Amniotic stem cell (primary cell): Measurements from ENCODE around the gene USP13.
A peak's percentile ranks its signal among the peaks of the same experiment; 100 is the strongest.
"Not testable (repeated sequence)": the region's sequence is repeated elsewhere in the genome, so short reads cannot be mapped to it uniquely, and the experiment has no call there.

ENCODE experiments used
- DNase-seq: peaks from one replicate; lab custom pipeline; 2025; lab: John Stamatoyannopoulos, UW

The USP13 gene

DNA sequence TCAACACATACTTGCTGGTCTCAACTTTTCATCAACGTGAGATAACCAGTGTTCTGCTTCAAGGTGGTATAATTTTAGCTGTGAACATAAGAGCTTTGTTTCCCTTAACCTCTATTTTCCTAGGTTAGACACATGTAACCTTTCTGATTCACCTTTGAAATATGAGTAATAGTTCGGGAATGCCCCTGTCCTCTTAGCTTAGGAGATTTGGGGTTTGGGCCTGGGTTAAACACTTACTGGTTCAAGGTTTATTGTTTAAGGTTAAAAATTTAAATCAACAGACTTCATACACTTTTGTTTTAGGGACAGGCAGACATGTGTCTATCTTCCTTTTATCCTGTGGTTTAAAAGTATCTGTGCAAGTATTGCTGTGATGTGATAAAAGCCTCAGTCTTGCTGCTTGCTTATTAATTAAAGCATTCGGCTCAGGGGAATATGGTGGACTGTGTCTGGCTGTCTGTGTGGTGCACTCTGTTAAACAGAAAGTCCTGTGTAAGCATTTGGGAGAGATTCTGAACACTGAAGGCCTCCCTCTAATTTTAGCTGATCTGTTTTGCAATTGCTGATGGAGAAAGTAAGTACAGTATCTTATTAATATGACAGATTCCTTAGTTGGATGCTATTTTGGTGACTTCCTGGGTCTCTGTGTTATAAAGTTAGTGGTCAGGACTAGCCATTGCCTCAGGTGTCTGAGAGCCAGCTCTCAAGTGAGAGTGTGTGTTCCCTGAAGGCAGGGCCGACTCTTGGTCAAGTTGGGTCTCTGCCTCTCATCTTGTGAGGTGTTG, 81.8 kb downstream of the USP13 start:
- no peak for DNase-seq

- no peak for DNase-seq
Observed at GRCh38 chr3:179735321-179735720, 82.5 kb downstream of the USP13 start.

DNA sequence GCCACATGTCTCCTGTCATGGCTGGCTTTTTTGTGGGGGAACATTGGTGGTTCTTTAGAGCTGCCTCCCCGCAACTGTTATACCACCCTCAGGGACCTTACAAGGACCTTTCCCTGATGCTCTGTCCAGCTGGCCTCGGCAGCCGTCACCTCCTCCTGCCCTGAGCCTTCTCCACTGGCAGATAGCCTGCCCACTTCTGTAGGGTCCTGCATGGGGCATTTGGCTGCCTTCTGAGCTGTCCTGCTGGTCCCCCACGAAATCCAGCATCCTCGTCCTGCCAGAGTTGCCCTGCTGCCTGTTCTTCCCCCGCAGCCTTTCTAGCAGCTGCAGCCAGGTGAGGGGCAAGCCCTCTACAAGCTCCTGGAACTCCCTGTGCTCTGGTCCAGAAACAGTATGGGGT, 86.2 kb downstream of the USP13 start:
- no peak for DNase-seq

GRCh38 chr3:179739816-179740594, 87.2 kb downstream of the USP13 start:
- DNase-seq = no peak

GRCh38 chr3:179743913-179744312, 91.1 kb downstream of the USP13 start:
- DNase-seq = no peak

DNA sequence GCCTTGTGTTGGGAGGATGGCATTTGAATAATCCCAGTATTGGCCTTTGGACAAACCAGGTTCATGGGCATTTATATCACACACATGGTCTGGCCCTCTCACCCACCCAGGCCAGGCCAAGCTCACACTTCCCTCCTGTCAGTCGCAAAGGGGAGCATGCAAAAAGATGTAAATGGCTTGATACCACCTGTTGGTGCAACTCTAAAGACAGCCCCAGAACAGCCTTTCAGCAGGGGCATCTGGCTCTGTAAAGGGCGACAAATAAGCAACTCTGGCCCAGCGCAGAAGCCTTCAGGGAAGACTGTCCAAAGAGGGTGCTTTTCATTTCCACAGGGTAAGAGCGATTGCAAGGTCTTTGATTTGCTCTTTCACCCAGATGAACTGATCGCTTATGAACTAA, 91.8 kb downstream of the USP13 start:
- no peak for DNase-seq

GRCh38 chr3:179745079-179745478, 92.2 kb downstream of the USP13 start:
- DNase-seq = no peak

DNA sequence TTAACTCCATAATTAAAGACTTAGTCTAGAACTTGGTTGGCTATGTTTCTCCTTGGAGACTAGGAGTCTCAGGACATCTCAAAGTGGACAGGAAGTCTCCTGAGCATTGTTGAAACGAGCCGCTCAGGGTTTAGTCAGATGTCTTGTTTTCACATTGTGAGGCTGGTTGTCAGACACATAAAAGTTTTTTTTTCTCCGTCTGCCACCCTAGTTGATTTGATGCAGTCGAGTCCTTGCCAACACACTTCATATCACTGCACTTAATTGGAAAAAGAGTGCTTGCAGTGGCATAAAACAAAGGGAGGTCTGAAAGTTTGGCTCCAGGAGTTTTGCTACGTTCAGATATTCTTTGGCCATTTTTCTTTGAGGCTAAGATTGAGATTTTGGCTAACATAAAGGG, 92.9 kb downstream of the USP13 start:
- no peak for DNase-seq

DNA sequence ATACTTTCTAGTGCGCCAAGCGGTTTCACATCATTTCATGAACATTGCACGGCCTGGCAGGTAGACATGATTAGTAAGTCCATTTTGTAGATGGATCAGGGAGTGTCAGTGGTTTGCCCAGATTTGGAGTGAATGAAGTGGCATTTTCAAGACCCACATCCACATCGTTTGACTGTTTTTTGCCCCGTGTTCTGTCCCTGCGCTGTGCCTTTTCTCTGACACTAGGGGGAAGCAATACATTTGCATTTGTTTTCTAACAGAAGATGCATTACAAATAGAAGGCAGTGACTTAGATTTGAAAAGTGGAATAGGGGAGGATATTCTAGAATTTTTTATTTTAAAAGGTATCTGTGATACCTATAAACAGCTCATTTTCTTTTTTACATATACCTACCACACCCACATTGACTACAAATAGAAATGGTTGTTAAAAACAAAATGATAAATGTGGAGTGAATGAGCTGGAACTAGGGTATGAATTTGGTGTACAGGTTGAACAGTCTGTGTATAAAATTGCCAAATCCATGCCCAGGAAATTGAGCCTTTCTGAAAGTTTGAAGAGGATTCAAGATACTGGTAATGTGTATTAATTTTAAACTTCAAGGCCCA, 98.0 kb downstream of the USP13 start:
- DNase-seq = no peak

DNA sequence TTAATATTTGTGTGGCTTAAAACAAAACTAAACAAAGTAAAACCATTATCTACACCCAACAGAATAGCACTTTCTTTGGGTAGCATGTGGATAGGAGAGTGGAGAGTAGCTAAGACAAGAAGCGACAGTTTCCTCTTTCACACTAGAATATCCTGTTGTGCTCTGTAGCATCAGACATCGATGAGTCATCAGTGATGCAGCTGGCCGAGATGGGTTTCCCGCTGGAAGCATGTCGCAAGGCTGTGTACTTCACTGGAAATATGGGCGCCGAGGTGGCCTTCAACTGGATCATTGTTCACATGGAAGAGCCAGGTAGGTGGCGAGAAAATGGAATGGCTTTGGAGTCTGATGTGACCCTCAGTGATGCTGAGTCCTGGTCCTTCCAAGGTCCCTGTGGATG, 108.1 kb downstream of the USP13 start:
- DNase-seq = no peak

DNA sequence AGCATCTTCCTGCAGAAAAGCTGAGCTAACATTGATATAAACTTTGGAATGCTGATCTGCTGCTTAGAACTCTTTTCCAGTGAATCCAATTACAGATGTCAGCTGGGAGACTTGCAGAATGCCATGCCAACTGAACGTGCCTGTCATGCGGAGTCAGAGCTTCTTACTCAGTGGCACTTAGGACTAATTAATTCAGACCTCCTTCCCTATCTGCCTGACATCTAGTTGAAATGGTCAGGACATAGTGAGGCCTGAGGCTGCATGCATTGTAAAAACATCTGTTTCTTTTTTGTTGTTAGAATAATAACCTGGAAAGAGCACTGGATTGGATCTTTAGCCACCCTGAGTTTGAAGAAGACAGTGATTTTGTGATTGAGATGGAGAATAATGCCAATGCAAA, 112.6 kb downstream of the USP13 start:
- DNase-seq = no peak

- no peak for DNase-seq
Observed at GRCh38 chr3:179766416-179767133, 113.7 kb downstream of the USP13 start.

DNA sequence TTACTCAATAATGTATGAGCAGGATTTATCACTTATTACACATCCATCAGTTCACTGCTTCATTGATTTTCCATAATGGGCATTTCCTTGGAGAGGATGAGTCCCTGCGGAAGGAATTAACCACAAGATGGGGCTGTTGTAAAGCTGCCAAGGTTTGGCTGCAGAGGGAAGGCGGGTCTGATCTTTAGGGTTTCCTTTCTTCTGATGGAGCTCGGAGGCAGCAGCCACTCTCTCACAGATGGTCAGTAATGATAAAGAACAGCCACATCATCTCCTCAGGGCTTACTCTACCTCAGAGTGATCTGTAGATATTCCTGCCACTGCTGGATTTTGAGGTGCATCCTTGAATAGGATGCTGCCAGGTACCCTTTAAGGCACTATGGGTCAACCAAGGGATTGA, 115.2 kb downstream of the USP13 start:
- peak; percentile 33 for DNase-seq

GRCh38 chr3:179769411-179770247, 116.8 kb downstream of the USP13 start:
- DNase-seq = no peak

DNA sequence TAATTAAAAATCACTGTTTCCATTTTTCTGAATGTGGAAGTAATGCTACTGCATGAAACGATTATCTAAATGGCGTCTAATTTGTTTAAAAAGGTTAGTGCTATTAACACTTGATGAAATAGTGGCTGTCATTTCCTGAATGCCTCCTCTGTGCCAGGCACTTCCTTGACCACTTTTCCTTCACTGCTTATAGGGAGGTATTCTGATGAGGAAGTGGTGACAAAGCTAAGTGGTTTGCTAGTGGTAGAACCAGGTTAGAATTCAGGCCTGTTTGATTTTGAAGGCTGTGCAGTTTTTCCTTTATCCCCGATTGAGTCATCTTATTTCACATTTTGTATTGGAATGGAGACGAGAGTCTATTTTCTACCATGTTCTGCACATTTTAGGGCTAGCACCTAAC, 119.0 kb downstream of the USP13 start:
- DNase-seq = no peak

GRCh38 chr3:179772297-179772696, 119.5 kb downstream of the USP13 start:
- DNase-seq = no peak

DNA sequence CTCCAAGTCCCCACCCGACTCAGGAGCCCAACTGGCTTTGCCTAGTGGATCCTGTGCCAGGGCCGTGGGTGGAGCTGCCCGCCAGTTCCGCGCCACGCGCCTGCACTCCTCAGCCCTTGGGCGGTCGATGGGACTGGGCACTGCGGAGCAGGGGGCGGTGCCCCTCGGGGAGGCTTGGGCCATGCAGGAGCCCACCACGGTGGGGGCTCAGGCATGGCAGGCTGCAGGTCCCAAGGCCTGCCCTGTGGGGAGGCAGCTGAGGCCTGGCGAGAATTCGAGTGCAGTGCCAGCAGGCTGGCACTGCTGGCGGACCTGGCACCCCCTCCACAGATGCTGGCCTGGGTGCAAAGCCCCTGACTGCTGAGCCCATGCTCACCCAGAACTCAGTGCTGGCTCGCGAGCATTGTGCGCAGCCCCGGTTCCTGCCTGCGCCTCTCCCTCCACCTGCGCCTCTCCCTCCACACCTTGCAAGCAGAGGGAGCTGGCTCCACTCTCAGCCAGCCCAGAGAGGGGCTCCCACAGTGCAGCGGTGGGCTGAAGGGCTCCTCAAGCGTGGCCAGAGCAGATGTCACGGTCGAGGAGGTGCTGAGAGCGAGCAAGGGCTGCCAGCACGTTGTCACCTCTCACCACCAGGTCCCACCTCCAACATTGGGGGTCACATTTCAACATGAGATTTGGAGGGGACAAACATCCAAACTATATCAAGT, 122.7 kb downstream of the USP13 start:
- DNase-seq = no peak

GRCh38 chr3:179782841-179783240, 130.0 kb downstream of the USP13 start:
- DNase-seq = not testable (repeated sequence)

GRCh38 chr3:179788996-179789395, 136.2 kb downstream of the USP13 start:
- no peak for DNase-seq

GRCh38 chr3:179791793-179792192, 139.0 kb downstream of the USP13 start:
- DNase-seq = no peak

DNA sequence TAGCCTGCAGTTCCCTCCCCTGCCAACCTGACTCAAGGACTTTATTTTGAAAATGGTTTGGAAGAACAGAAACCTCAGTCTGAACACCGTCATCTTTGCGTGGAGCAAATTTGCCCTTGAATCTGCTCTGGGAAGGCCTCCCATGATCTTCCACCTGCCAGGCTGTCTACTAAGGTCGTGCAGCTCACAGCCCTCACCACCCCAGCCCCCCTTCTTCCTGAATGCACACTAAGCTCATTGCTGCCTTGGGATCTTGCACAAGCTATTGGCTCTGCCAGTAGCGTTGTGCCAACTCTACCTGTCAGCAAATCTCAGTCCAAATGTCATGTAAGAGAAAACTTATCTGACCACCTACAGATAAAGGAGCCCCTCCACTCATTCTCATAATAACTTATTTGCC, 141.5 kb downstream of the USP13 start:
- DNase-seq = no peak
